Measurements from ENCODE around the gene DAGLB. TPM values are rescaled to one million over a fixed set of nuclear protein-coding genes. Genes with fewer than 3 reads are reported as not detected.
"Not testable (repeated sequence)": the region's sequence is repeated elsewhere in the genome, so short reads cannot be mapped to it uniquely, and the experiment has no call there.

DAGLB gene
- total RNA-seq, 1 experiment from 2014 or later: 23.4 TPM

DNA sequence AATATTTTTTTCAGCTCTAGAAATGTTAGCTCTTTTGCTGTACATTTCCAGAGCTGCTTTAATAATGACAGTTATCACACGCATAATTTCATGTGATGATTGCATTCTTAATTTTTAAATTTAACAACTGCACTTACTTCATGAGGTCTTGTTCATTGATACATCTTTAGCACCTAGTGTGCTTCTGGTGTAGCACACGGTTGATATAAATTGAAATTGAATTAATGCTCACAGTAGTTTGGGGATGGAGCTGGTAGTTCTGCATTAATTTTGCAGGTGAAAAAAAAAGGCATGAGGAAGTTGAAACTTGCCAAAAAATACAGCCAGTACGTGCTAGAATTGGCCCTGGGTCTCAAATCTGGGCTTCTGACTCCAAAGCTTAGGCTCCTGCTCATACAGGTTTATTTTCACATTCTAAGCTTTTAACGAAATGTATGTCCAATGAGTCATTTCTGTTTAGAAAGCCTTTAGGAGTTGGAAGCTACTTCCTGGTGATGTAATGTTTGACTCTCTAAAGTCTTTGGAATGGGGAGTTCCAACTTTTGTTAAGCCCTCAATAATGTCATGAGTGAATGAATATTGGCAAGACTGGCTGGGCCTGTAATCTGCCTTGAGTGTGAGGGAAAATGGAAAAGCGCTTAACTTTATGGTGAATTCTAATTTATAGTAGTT lies 62.5 kb downstream of the DAGLB start:
- peak overlapping the region; percentile 87 for H3K27ac ChIP-seq (ENCODE audit: low read length)
- H3K79me2 ChIP-seq (ENCODE audit: low read length): peaks cover 97% of the 10 kb centered on the region
- ATAC-seq (peak; percentile 90), DNase-seq (peak; percentile 95)
- CTCF ChIA-PET: interaction anchor here (0.8 kb wide), 1 partner anchor 73 kb away, joined by 3 read pairs; no protein-coding TSS in a partner anchor
- H3K4me2 ChIP-seq (ENCODE audit: low read length): peak overlapping the region; percentile 72
- no peak overlapping the region for H2AFZ ChIP-seq (ENCODE audit: low read length)
- H3K4me3 ChIP-seq (ENCODE audit: low read length): peak overlapping the region; percentile 42
- H3K9me3 ChIP-seq (ENCODE audit: low read length): no peaks in the 10 kb centered on the region
- peak overlapping the region; percentile 34 for H3K9ac ChIP-seq (ENCODE audit: low read length)
- peaks cover 42% of the 10 kb centered on the region for H4K20me1 ChIP-seq (ENCODE audit: low read length)
- H3K4me1 ChIP-seq (ENCODE audit: insufficient read depth, low read length): peaks cover 30% of the 10 kb centered on the region
- TF ChIP-seq, protein P1, sequence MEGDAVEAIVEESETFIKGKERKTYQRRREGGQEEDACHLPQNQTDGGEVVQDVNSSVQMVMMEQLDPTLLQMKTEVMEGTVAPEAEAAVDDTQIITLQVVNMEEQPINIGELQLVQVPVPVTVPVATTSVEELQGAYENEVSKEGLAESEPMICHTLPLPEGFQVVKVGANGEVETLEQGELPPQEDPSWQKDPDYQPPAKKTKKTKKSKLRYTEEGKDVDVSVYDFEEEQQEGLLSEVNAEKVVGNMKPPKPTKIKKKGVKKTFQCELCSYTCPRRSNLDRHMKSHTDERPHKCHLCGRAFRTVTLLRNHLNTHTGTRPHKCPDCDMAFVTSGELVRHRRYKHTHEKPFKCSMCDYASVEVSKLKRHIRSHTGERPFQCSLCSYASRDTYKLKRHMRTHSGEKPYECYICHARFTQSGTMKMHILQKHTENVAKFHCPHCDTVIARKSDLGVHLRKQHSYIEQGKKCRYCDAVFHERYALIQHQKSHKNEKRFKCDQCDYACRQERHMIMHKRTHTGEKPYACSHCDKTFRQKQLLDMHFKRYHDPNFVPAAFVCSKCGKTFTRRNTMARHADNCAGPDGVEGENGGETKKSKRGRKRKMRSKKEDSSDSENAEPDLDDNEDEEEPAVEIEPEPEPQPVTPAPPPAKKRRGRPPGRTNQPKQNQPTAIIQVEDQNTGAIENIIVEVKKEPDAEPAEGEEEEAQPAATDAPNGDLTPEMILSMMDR (conservative IDR thresholded peaks at IDR 0.05; ENCODE audit: low read depth, low read length): no peak
- TF ChIP-seq EZH2 (IDR thresholded peaks at IDR 0.05; ENCODE audit: low read length, unreplicated experiment) (no peak), EZH2phosphoT487 (IDR thresholded peaks at IDR 0.05; ENCODE audit: borderline replicate concordance, low read length) (no peak)
- intact Hi-C loops (cut with micrococcal nuclease): loop anchor here (1.0 kb wide), 1 partner anchor 8 kb away; no protein-coding TSS in a partner anchor
- H3K9me2 ChIP-seq (replicated peaks; ENCODE audit: low read length): no peaks in the 10 kb centered on the region
- POLR2A ChIA-PET (ENCODE audit: unreplicated experiment): interaction anchor here (0.6 to 0.7 kb wide), 3 partner anchors 32 to 372 kb away, joined by 3 to 4 read pairs (median 3); no protein-coding TSS in a partner anchor
- TSS peak; percentile 86 for BruUV-seq (replicated peaks)
- H3K36me3 ChIP-seq (ENCODE audit: low read depth, low read length): peaks cover 32% of the 10 kb centered on the region
- H3F3A ChIP-seq (ENCODE audit: low read length, unreplicated experiment): peaks cover 6% of the 10 kb centered on the region
- no peaks in the 10 kb centered on the region for H3K27me3 ChIP-seq (ENCODE audit: low read length)

- H3K79me2 ChIP-seq (ENCODE audit: low read length): peaks cover 97% of the 10 kb centered on the region
- H2AFZ ChIP-seq (ENCODE audit: low read length): no peak overlapping the region
- no peaks in the 10 kb centered on the region for H3K27me3 ChIP-seq (ENCODE audit: low read length)
- no peak for DNase-seq
- peak overlapping the region; percentile 14 for H3K4me2 ChIP-seq (ENCODE audit: low read length)
- H3K9ac ChIP-seq (ENCODE audit: low read length): no peak overlapping the region
- POLR2A ChIA-PET (ENCODE audit: unreplicated experiment): no interaction called here
- peaks cover 6% of the 10 kb centered on the region for H3F3A ChIP-seq (ENCODE audit: low read length, unreplicated experiment)
- no peak for ATAC-seq
- no TSS peak for BruUV-seq (replicated peaks)
- TF ChIP-seq EZH2phosphoT487 (IDR thresholded peaks at IDR 0.05; ENCODE audit: borderline replicate concordance, low read length) (no peak), EZH2 (IDR thresholded peaks at IDR 0.05; ENCODE audit: low read length, unreplicated experiment) (no peak)
- TF ChIP-seq, protein P1 (conservative IDR thresholded peaks at IDR 0.05; ENCODE audit: low read depth, low read length): no peak
- peak overlapping the region; percentile 87 for H3K27ac ChIP-seq (ENCODE audit: low read length)
- peaks cover 48% of the 10 kb centered on the region for H4K20me1 ChIP-seq (ENCODE audit: low read length)
- H3K4me1 ChIP-seq (ENCODE audit: insufficient read depth, low read length): peaks cover 30% of the 10 kb centered on the region
- H3K9me2 ChIP-seq (replicated peaks; ENCODE audit: low read length): no peaks in the 10 kb centered on the region
- intact Hi-C loops (cut with micrococcal nuclease): no loop called here
- no peak overlapping the region for H3K4me3 ChIP-seq (ENCODE audit: low read length)
- CTCF ChIA-PET: no interaction called here
- no peaks in the 10 kb centered on the region for H3K9me3 ChIP-seq (ENCODE audit: low read length)
- peaks cover 32% of the 10 kb centered on the region for H3K36me3 ChIP-seq (ENCODE audit: low read depth, low read length)
These were observed 63.4 kb downstream of the DAGLB start for GRCh38 chr7:6384327-6384726.

DNA sequence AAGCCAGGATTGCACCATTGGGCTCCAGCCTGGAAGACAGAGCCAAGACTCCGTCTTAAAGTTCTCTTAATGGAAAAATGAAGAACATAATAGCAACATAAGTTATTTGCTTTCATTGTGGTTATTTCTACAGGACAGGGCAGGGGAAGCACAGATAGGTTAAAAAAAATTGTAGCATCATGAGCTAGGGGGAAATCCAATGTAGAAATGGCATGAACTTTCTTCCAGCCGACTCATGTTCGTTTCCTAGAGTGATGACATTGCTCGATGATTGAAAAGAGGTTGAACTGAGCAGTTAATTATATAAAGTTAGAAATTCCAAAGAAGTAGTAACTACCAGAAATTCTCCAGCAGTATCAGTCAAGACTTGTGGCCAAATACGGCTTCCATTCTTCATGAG lies 64.9 kb downstream of the DAGLB start:
- no peaks in the 10 kb centered on the region for H3K9me2 ChIP-seq (replicated peaks; ENCODE audit: low read length)
- H3K27ac ChIP-seq (ENCODE audit: low read length): no peak overlapping the region
- H4K20me1 ChIP-seq (ENCODE audit: low read length): peaks cover 51% of the 10 kb centered on the region
- H3K4me1 ChIP-seq (ENCODE audit: insufficient read depth, low read length): peaks cover 30% of the 10 kb centered on the region
- no peak for TF ChIP-seq EZH2phosphoT487 (IDR thresholded peaks at IDR 0.05; ENCODE audit: borderline replicate concordance, low read length)
- TF ChIP-seq, protein P1 (conservative IDR thresholded peaks at IDR 0.05; ENCODE audit: low read depth, low read length): no peak
- no peak for TF ChIP-seq EZH2 (IDR thresholded peaks at IDR 0.05; ENCODE audit: low read length, unreplicated experiment)
- H3K36me3 ChIP-seq (ENCODE audit: low read depth, low read length): peaks cover 26% of the 10 kb centered on the region
- peaks cover 6% of the 10 kb centered on the region for H3F3A ChIP-seq (ENCODE audit: low read length, unreplicated experiment)
- H3K4me2 ChIP-seq (ENCODE audit: low read length): no peak overlapping the region
- H2AFZ ChIP-seq (ENCODE audit: low read length): no peak overlapping the region
- H3K9me3 ChIP-seq (ENCODE audit: low read length): no peaks in the 10 kb centered on the region
- DNase-seq (no peak), ATAC-seq (no peak)
- no TSS peak for BruUV-seq (replicated peaks)
- intact Hi-C loops (cut with micrococcal nuclease): no loop called here
- ChIA-PET CTCF (no interaction called here), POLR2A (ENCODE audit: unreplicated experiment) (no interaction called here)
- peaks cover 97% of the 10 kb centered on the region for H3K79me2 ChIP-seq (ENCODE audit: low read length)
- no peak overlapping the region for H3K9ac ChIP-seq (ENCODE audit: low read length)
- no peaks in the 10 kb centered on the region for H3K27me3 ChIP-seq (ENCODE audit: low read length)
- no peak overlapping the region for H3K4me3 ChIP-seq (ENCODE audit: low read length)

DNA sequence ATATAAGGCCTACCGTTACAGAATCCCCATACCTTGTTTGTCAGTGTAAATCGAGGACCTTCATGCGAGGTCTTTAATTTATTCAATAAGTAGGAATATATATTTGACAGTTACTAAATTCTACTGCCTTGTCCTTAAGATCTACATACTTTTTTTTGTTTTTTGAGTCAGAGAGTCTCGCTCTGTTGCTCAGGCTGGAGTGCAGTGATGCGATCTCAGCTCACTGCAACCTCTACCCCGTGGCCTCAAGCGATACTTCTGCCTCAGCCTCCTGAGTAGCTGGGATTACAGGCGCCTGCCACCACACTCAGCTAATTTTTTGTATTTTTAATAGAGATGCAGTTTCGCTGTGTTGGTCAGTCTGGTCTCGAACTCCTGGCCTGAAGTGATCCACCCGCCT lies 65.9 kb downstream of the DAGLB start:
- H3K4me3 ChIP-seq (ENCODE audit: low read length); H3K9me3 ChIP-seq (ENCODE audit: low read length); H3F3A ChIP-seq (ENCODE audit: low read length, unreplicated experiment); intact Hi-C loops (cut with micrococcal nuclease); H3K9ac ChIP-seq (ENCODE audit: low read length); POLR2A ChIA-PET (ENCODE audit: unreplicated experiment); H3K4me2 ChIP-seq (ENCODE audit: low read length); H3K9me2 ChIP-seq (replicated peaks; ENCODE audit: low read length); H2AFZ ChIP-seq (ENCODE audit: low read length); ATAC-seq; H3K27me3 ChIP-seq (ENCODE audit: low read length); BruUV-seq (replicated peaks); CTCF ChIA-PET; H3K27ac ChIP-seq (ENCODE audit: low read length); DNase-seq: not testable (repeated sequence)
- Histone ChIP-seq H3K79me2 (ENCODE audit: low read length) (peaks cover 97% of the 10 kb centered on the region), H3K4me1 (ENCODE audit: insufficient read depth, low read length) (peaks cover 33% of the 10 kb centered on the region), H4K20me1 (ENCODE audit: low read length) (peaks cover 61% of the 10 kb centered on the region), H3K36me3 (ENCODE audit: low read depth, low read length) (peaks cover 17% of the 10 kb centered on the region; the same call in 1 of the 2 replicates)

Data from PC-3 (cell line).